Breast epithelium (tissue), 4 donors: Measurements from ENCODE around the gene HPCAL4. TPM values are rescaled to one million over a fixed set of nuclear protein-coding genes. Genes with fewer than 3 reads are reported as not detected.

Experiments used
- DNase-seq, 2 donors: peaks; one replicate each; pipeline ENCODE4 v3.0.0-alpha.2; 2019; ENCODE audit warnings: low spot score in 2 of 2
- H3K27ac ChIP-seq, 2 donors: fragments of 200-600 bp; sonication (generic) in 1 of 2; one replicate each; pipeline ENCODE4 v1.5.1; 2016 to 2019; ENCODE audit warnings: mild to moderate bottlenecking in 1 of 2
- H3K27me3 ChIP-seq, 2 donors: fragments of 200-600 bp; sonication (generic) in 1 of 2; one replicate each; pipeline versions ENCODE4 v1.5.1 to v1.6.0; 2017 to 2019; ENCODE audit warnings: control low read depth in 1 of 2, mild to moderate bottlenecking in 1 of 2
- H3K36me3 ChIP-seq: fragments of 200-600 bp; one replicate; pipeline ENCODE4 v1.5.1; 2019
- H3K4me1 ChIP-seq, 2 donors: fragments of 200-600 bp; sonication (generic); one replicate each; pipeline ENCODE4 v1.5.1; 2016 to 2019; ENCODE audit warnings: control low read depth in 1 of 2
- H3K4me3 ChIP-seq, 3 donors: fragments of 200-600 bp; sonication (generic); 1 replicate in 2 of 3; 2 replicates in 1 of 3; pipeline ENCODE4 v1.5.1; 2016 to 2019; ENCODE audit warnings: mild to moderate bottlenecking in 3 of 3, moderate library complexity in 2 of 3
- H3K9me3 ChIP-seq, 2 donors: fragments of 200-600 bp; sonication (generic) in 1 of 2; one replicate each; pipeline ENCODE4 v1.5.1; 2016 to 2019; ENCODE audit warnings: control low read depth in 1 of 2
- CTCF ChIP-seq, 3 donors: fragments of 450-650 bp; IDR thresholded peaks; one replicate each; pipeline ENCODE4 v1.5.1; 2016 to 2017; ENCODE audit warnings: antibody characterized with exemption in 3 of 3, mild to moderate bottlenecking in 3 of 3, moderate library complexity in 3 of 3
- POLR2A ChIP-seq: fragments of 450-650 bp; IDR thresholded peaks from one replicate; pipeline ENCODE4 v1.6.1; 2016; ENCODE audit warnings: antibody characterized with exemption, mild to moderate bottlenecking, moderate library complexity
- POLR2AphosphoS5 ChIP-seq, 3 donors: sonication (generic); formaldehyde crosslinking; IDR thresholded peaks; one replicate each; pipeline ENCODE4 v1.6.1; 2017; ENCODE audit warnings: antibody characterized with exemption in 3 of 3
- intact Hi-C: fragments of 100-400 bp; cut with DNase I; formaldehyde crosslinking; loops from one replicate; pipeline ENCODE4 v1.15.1; 2023; ENCODE audit warnings: low total_unique reads
- total RNA-seq, 3 donors: library from RNA; depleted of rRNA; stranded (reverse); fragments of >200 nt; gene quantifications; one replicate each; pipeline ENCODE4 v1.1.0, GENCODE V29; 2016

The HPCAL4 gene
- total RNA-seq, 3 donors from 2014 or later: not detected

GRCh38 chr1:39717809-39718208 lies 26.6 kb upstream of the HPCAL4 start:
- Histone ChIP-seq H3K4me1 (no peaks in the 10 kb centered on the region), H3K27ac (no peak overlapping the region), H3K4me3 (no peak overlapping the region), H3K9me3 (no peaks in the 10 kb centered on the region), H3K36me3 (no peaks in the 10 kb centered on the region), H3K27me3 (peaks cover 0 to 3% of the 10 kb centered on the region in 2 donors)
- DNase-seq: no peak
- TF ChIP-seq CTCF (IDR thresholded peaks at IDR 0.05) (no peak), POLR2AphosphoS5 (IDR thresholded peaks at IDR 0.05) (no peak), POLR2A (no peak)
- intact Hi-C loops: no loop called here

- no peak overlapping the region for H3K27ac ChIP-seq
- H3K4me1 ChIP-seq: no peaks in the 10 kb centered on the region
- TF ChIP-seq CTCF (IDR thresholded peaks at IDR 0.05): no peak
- no peak for TF ChIP-seq POLR2A
- TF ChIP-seq POLR2AphosphoS5 (IDR thresholded peaks at IDR 0.05): no peak
- no peak for DNase-seq
- H3K36me3 ChIP-seq: no peaks in the 10 kb centered on the region
- H3K4me3 ChIP-seq: no peak overlapping the region
- peaks cover 0 to 3% of the 10 kb centered on the region in 2 donors for H3K27me3 ChIP-seq
- intact Hi-C loops: no loop called here
- no peaks in the 10 kb centered on the region for H3K9me3 ChIP-seq
Observed at GRCh38 chr1:39713557-39713956, 22.3 kb upstream of the HPCAL4 start.

GRCh38 chr1:39711966-39712340 lies 20.7 kb upstream of the HPCAL4 start:
- Histone ChIP-seq H3K4me1 (no peaks in the 10 kb centered on the region), H3K9me3 (no peaks in the 10 kb centered on the region), H3K27me3 (peaks cover 0 to 3% of the 10 kb centered on the region in 2 donors), H3K27ac (no peak overlapping the region), H3K4me3 (no peak overlapping the region), H3K36me3 (no peaks in the 10 kb centered on the region)
- no peak for DNase-seq
- intact Hi-C loops: no loop called here
- TF ChIP-seq POLR2AphosphoS5 (IDR thresholded peaks at IDR 0.05) (no peak), CTCF (IDR thresholded peaks at IDR 0.05) (no peak), POLR2A (no peak)

- H3K27me3 ChIP-seq: peaks cover 0 to 3% of the 10 kb centered on the region in 2 donors
- no peaks in the 10 kb centered on the region for H3K36me3 ChIP-seq
- H3K9me3 ChIP-seq: no peaks in the 10 kb centered on the region
- no peak overlapping the region for H3K27ac ChIP-seq
- DNase-seq: no peak
- H3K4me1 ChIP-seq: no peaks in the 10 kb centered on the region
- H3K4me3 ChIP-seq: no peak overlapping the region
- intact Hi-C loops: no loop called here
- TF ChIP-seq POLR2AphosphoS5 (IDR thresholded peaks at IDR 0.05) (no peak), CTCF (IDR thresholded peaks at IDR 0.05) (no peak), POLR2A (no peak)
Observed at GRCh38 chr1:39711104-39711965, 20.1 kb upstream of the HPCAL4 start.

- TF ChIP-seq POLR2AphosphoS5 (IDR thresholded peaks at IDR 0.05) (no peak), CTCF (IDR thresholded peaks at IDR 0.05) (no peak), POLR2A (no peak)
- no peak overlapping the region for H3K4me3 ChIP-seq
- H3K27me3 ChIP-seq: no peaks in the 10 kb centered on the region
- no peaks in the 10 kb centered on the region for H3K4me1 ChIP-seq
- H3K36me3 ChIP-seq: no peaks in the 10 kb centered on the region
- intact Hi-C loops: no loop called here
- H3K27ac ChIP-seq: no peak overlapping the region
- no peaks in the 10 kb centered on the region for H3K9me3 ChIP-seq
- no peak for DNase-seq
Observed at GRCh38 chr1:39707506-39707905, 16.3 kb upstream of the HPCAL4 start.
